Activated CD4-positive, alpha-beta T cell treated with anti-CD3 and anti-CD28 coated beads, Interleukin-2, amount 10 ng/mL, durations not matched to agents 7 days and 5 days (primary cell): ENCODE measurements around the gene PLCXD1. TPM values are rescaled to one million over a fixed set of nuclear protein-coding genes. Genes with fewer than 3 reads are reported as not detected.

Source experiments
- CTCF ChIA-PET: fragments of 350-600 bp; sonication (Branson Sonifier 250); formaldehyde crosslinking; loops from one replicate; lab custom pipeline; 2021; ENCODE audit warnings: antibody characterized with exemption; lab: Charles Lee
- POLR2A ChIA-PET: fragments of 350-600 bp; sonication (Branson Sonifier 250); formaldehyde crosslinking; loops from one replicate; lab custom pipeline; 2021; ENCODE audit warnings: antibody characterized with exemption; lab: Charles Lee
- DNase-seq: peaks from one replicate; pipeline ENCODE4 v3.0.0-alpha.2; 2020
- H3K27ac Mint-ChIP-seq: one replicate; pipeline ENCODE4 v1.8.0; 2021; ENCODE audit warnings: mild to moderate bottlenecking, moderate library complexity, mixed read lengths
- H3K27me3 Mint-ChIP-seq: one replicate; pipeline ENCODE4 v1.8.0; 2021; ENCODE audit warnings: mixed read lengths
- H3K36me3 Mint-ChIP-seq: one replicate; pipeline ENCODE4 v1.8.0; 2021; ENCODE audit warnings: low read depth, mixed read lengths
- H3K4me1 Mint-ChIP-seq: one replicate; pipeline ENCODE4 v1.8.0; 2021; ENCODE audit warnings: mixed read lengths
- H3K4me3 Mint-ChIP-seq: one replicate; pipeline ENCODE4 v1.8.0; 2021; ENCODE audit warnings: mild to moderate bottlenecking, moderate library complexity, mixed read lengths
- H3K9me3 Mint-ChIP-seq: one replicate; pipeline ENCODE4 v1.8.0; 2021; ENCODE audit warnings: mixed read lengths
- total RNA-seq, 2 experiments: library from RNA; stranded (reverse); gene quantifications; one replicate each; pipeline ENCODE4 v1.2.3, GENCODE V29; 2021

PLCXD1 gene
- total RNA-seq, 2 experiments from 2014 or later, result 60.1 to 63.4 TPM

DNA sequence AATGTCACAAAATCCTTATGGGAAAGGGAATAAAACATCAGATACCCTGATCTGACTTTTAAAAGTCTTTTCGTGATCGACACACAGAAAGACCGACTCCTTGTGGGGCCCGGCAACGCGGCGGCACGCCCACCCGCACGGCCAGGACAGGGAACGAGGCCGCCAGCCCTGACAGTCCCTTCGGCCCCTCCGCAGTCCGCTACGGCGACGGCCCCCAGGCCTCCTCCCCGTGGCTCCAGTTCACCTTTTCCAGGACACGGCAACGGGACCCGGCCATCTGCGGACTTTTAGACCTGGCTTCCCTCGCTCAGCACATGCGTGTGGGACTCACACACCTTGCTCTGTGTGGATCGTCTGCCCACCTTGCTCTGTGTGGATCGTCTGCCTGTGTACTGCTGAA is 71.0 kb downstream of the PLCXD1 start:
- Mint-ChIP-seq H3K4me3 (no peak overlapping the region), H3K36me3 (peaks cover 18% of the 10 kb centered on the region), H3K27me3 (no peaks in the 10 kb centered on the region), H3K27ac (no peak overlapping the region), H3K4me1 (peaks cover 14% of the 10 kb centered on the region), H3K9me3 (peaks cover under 1% of the 10 kb centered on the region)
- DNase-seq, result no peak
- ChIA-PET POLR2A (no interaction called here), CTCF (no interaction called here)

DNA sequence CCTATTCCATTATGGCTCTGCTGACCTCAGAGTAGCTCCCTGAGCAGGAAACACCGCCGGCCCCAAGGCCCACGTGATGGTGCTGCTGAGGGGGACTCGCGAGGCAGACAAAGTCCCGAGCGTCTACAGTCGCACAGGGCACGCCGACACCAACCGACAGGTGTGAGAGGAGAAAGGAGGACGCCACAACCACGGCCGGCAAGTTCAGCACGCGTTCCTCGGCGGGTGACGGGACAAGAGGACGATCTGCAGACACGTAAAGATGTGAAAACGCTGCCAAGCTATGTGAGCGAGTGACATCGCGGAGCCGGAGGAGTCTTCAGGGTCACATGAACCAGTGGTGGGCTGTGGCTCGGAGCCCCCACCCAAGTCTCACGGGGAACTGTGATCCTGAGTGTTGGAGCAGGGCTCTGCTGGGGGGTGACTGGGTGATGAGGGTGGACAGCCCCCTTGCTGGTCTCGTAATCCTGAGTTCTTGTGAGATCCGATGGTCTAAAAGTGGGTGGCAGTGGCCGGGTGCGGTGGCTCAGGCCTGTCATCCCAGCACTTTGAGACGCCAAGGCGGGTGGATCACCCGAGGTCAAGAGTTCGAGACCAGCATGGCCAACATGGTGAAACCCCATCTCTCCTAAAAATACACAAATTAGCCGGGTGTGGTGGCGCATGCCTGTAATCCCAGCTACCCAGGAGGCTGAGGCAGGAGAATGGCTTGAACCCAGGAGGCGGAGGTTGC is 71.6 kb downstream of the PLCXD1 start:
- H3K27me3 Mint-ChIP-seq, result no peaks in the 10 kb centered on the region
- H3K9me3 Mint-ChIP-seq, result peaks cover 5% of the 10 kb centered on the region
- no peak overlapping the region for H3K27ac Mint-ChIP-seq
- H3K4me3 Mint-ChIP-seq, result no peak overlapping the region
- peaks cover 23% of the 10 kb centered on the region for H3K36me3 Mint-ChIP-seq
- ChIA-PET CTCF (no interaction called here), POLR2A (no interaction called here)
- peaks cover 20% of the 10 kb centered on the region for H3K4me1 Mint-ChIP-seq
- DNase-seq, result no peak

Other genes starting within 250 kb of the PLCXD1 start
- 10 to 100 TPM; 48.5 to 52.1 TPM for gene GTPBP6, start 37.4 kb downstream of the PLCXD1 start, total RNA-seq
- 10 to 100 TPM; 30.6 to 33.8 TPM for gene PPP2R3B, start 105.5 kb downstream of the PLCXD1 start, total RNA-seq